HG03175 (cell line): ENCODE measurements around the gene DCC.

Experiments used
- ATAC-seq: cut with Tn5 transposase; IDR thresholded peaks from one replicate; pipeline ENCODE4 v1.9.1; 2021; ENCODE audit warnings: mild to moderate bottlenecking, moderate library complexity; ENCODE audit not compliant: unreplicated experiment

DCC gene, protein sequence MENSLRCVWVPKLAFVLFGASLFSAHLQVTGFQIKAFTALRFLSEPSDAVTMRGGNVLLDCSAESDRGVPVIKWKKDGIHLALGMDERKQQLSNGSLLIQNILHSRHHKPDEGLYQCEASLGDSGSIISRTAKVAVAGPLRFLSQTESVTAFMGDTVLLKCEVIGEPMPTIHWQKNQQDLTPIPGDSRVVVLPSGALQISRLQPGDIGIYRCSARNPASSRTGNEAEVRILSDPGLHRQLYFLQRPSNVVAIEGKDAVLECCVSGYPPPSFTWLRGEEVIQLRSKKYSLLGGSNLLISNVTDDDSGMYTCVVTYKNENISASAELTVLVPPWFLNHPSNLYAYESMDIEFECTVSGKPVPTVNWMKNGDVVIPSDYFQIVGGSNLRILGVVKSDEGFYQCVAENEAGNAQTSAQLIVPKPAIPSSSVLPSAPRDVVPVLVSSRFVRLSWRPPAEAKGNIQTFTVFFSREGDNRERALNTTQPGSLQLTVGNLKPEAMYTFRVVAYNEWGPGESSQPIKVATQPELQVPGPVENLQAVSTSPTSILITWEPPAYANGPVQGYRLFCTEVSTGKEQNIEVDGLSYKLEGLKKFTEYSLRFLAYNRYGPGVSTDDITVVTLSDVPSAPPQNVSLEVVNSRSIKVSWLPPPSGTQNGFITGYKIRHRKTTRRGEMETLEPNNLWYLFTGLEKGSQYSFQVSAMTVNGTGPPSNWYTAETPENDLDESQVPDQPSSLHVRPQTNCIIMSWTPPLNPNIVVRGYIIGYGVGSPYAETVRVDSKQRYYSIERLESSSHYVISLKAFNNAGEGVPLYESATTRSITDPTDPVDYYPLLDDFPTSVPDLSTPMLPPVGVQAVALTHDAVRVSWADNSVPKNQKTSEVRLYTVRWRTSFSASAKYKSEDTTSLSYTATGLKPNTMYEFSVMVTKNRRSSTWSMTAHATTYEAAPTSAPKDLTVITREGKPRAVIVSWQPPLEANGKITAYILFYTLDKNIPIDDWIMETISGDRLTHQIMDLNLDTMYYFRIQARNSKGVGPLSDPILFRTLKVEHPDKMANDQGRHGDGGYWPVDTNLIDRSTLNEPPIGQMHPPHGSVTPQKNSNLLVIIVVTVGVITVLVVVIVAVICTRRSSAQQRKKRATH (N-terminal part only)

DNA sequence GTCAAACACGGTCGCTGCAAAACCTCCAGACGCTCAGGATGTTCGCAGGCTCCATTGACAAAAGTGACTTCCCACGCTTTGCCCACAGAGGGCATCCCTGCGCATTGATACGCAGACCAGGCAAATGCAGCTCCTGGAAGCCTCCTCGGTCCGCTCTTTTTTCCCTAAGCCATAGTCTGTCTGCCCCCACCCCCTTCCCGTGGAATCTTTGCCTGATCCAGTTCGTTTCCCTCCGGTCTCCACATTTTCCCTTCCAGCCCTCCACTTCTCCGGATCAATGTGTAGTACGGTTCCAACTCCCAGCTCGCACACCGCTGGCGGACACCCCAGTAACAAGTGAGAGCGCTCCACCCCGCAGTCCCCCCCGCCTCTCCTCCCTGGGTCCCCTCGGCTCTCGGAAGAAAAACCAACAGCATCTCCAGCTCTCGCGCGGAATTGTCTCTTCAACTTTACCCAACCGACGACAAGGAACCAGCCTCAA lies at the start of gene DCC:
Gene DCC (plus strand): TSS at position 307 of the 481 bp plus-strand sequence. CDS start 591 bp downstream, outside the sequence.
- ATAC-seq: no peak

DNA sequence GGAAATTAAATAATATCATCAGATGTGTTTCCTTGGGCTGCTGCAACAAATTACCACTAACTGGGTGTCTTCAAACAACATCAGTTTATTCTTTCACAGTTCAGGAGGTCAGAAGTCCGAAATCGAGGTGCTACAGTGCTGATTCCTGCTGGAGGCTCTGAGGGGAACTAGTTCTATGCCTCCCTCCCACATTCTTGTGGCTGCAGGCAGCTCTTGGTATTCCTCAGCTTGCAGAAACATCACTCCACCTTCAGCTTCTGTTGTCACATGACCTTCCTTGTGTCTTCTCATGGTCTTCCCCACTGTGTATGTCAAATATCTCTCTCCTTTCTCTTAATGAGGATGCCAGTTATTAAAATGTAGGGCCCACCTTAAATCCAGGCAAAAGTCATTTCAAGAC lies 29.3 kb upstream of the DCC start:
- no peak for ATAC-seq

DNA sequence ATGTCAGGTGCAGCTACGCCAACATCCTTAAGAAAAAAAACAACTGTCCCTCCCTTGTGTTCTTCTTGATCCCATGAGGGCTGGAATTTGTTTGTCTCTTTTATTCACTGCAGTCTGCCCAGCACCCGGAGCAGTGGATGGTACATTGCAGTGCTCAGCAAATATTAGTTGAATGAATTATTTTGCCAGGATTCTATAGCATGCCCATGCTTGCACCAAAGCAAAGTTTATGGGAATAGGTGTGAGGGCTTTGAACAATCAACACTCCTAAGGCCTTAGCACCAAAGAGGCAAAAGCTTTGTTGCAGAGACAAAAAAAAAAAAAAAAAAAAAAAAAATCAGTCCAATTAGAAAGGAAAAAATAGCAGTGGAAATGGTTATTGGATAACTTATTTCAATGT lies 28.7 kb upstream of the DCC start:
- ATAC-seq: no peak

DNA sequence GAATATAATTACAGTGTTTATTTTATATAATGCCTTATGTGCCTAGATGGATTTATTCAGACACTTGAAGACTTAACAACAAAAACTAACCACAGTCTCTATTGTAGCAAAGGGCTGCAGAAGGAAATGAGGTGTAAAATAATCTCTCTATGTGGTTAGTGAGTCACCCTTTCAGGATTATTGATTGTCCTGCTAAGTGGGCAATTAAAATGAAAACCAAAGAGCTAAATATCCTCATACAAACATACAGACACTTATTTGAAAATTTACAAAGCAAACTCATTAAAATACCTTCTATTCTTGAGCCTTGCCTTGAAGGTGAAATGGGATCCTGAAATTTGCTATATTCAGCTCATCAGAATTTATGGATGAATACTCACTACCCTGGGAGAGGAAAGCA lies 27.7 kb upstream of the DCC start:
- no peak for ATAC-seq

DNA sequence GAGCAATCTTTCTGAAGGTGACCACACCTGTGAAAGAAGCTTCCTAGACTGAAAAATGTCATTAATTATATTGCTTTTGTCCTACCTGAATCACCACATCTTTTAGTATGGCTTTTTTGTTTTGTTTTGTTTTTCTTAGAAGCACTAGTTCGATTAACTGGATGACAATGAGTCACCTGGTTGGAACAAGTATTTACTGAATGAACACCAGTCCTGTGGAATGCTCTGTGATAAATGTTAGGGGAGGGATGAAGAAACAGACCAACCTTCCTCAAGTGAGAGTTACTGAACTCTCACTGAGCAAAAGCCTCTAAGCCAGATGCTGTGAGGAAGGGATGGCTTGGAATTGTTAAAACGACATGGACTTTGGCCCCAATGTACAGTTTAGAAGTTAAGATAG lies 26.8 kb upstream of the DCC start:
- no peak for ATAC-seq

DNA sequence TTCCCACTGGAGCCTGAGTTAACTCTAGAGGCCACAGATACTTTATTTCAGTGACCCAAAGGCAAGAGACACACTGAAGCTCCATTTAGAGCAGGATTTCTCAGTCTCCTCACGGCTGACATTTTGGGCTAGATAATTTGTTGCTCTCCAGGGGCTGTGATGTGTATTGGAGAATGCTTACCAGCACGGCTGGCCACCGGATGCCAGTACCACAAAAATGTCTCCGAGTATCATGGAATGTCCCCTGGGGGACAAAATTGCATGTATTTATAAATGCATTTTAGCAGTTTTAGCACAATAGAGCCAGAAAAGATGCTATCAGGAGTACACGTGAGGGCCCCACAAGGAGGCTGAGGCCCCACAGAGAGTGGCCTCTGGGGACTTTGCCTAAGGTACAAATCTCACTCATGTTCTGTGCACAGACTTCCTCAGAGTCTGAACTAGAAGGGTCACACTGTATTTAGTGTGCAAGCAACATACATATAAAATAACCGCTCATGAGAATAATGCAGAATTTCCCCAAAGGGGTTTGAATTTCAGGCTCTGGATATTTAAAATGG lies 20.5 kb upstream of the DCC start:
- ATAC-seq: no peak

DNA sequence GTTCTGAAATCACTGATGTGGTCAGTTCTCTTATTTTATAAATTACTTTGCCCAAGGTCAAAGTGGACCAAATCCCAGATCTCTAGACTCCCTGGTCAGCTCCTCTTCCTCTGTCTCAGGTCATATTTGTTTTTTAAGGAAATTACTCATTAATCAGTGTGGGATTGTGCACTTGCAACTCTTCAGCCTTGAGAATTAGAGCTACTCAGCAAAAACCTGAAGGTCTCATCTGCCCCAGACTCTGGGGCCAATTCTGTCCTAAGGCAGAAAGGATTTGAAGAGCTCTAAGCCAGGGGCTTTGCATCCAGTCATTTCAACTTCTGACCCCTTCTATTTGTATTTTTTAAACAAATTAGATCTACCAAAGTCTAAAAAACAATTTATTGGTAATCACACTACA lies 17.7 kb upstream of the DCC start:
- ATAC-seq: no peak

DNA sequence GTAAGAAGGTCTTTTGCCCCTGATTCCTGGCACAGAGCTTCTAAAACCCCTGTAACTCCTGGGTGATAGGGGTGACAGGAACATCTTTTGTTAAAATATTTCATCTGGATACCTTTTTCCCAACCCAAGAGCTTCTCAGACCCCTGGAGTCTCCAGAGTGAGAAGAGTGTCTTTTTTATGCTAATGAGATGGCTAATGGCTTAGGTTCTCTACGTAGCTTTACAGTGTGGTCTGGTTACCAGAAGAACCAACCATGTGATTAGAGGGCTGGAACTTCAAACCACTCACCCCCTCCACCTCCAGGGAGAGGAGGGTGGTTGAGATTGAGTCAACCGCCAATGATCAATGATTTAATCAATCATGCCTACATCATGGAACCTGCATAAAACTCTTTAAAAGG lies 16.2 kb upstream of the DCC start:
- ATAC-seq: no peak

DNA sequence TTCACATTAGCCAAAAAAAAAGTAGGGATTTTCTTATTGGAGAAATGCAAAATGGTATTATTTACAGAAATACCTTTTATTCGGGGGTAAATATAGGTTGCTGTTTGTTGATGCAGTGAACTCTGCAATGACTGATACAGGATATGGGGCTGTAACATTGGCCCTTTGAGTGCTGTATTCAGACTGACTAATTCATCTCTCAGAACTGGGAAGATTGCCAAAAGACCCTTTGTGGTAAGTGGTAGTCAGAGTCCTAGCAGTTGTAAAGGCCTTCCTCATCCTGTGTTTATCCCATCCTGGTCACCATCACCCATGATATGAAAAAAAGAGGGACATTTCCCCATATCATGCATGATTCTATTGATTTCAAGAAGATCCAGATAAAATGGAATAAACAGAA lies 14.0 kb upstream of the DCC start:
- no peak for ATAC-seq

DNA sequence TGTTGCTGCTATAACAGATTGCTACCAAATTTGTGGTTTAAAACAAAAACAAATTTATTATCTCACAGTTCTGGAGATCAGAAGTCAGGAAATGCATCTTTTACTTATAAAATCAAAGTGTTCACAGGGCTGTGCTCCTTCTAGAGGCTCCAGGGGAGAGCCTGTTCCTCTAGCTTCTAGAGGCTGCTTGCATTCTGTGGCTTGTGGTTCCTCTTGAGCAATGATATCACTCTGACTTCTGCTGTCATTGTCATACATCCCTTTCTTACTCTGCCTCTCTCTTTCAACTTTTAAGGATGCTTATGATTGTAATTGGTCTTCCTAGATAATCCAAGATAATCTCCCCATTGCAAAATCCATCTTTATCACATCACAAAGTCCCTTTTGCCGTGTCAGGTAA lies 6.1 kb upstream of the DCC start:
- no peak for ATAC-seq

DNA sequence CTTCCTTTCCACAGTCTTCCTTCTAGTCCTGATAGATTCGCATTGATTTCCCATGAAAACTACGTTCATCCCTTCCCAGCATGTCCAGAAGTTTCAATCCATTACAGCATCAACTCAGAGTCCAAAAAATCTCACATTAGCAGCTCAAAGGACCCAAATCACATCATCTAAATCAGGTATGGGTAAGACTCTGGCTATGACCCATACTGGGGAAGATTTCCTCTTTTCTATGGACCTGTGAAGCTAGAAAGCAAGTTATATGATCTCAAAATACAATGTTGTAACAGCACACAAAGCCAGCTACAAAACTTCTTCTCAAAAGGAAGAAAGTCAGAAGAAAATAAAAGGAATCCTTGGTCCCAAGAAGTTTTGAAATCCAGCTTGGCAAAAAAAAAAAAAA lies 5.7 kb upstream of the DCC start:
- no peak for ATAC-seq

DNA sequence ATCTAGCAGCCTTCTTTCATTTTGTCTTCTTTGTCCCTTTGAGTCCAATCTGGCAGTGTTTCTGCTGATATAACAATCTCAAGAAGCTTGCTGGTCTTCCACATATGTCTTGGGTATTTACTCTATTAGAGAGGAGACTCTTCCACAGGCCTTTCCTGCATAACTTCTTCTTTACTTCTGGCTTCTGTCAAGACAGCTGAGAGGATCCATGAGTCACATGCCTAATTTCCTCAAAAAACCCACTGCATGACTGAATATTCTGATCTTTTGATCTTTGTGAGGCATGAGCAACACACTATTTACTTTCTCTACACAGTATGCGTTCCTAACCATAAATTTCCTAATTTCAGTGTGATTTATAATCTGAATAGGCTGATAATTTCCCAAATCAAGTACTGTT lies 5.1 kb upstream of the DCC start:
- ATAC-seq: no peak

DNA sequence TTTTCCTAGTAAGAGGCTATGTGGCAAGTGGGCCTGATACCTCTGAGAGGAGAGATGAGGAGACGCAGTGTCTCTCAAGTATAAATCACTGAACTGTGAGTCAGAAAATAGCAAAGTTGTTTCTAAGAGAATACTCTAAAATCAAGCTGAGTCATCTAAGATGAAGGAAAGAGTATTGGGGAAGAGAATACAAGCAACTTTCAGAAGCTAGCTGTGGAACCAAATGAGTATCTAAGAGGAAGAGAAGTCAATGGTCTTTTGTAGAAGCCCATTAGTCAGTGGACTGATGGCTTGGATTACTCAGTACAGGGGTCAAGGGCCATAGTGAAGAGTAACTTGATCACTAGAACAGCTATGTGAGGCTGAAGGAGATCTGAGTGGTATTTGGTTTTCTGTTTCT lies 2.7 kb upstream of the DCC start:
- no peak for ATAC-seq

DNA sequence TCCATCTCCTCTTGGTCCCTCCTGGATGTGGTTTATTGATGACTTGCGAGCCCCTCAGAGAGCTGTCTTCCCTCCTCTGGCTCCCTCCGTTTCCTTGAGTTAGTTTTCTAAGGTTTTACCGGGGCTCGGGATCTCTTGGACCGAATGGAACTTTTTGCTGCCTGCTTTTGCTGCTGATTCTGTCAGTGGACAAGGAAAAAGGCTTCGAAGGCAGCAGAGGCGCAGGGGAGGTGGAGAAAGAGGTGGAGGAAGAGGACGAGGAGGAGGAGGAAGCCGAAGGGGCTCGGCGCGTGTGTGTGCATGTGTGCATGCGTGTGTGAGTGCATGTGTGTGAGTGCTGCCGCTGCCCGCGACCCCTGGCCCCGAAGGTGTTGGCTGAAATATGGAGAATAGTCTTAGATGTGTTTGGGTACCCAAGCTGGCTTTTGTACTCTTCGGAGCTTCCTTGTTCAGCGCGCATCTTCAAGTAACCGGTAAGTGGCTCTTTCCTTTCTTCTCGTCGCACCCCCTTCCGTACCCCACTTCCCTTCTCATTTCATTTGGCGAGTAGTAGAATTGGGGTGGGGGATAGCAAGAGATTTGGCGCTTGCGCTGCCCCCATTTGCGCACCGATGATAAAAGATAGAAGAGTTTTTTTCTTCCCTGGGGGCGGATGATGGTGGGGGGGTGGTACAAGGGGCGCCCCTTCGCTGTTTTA lies 557 bp downstream of the DCC start:
- ATAC-seq: no peak

DNA sequence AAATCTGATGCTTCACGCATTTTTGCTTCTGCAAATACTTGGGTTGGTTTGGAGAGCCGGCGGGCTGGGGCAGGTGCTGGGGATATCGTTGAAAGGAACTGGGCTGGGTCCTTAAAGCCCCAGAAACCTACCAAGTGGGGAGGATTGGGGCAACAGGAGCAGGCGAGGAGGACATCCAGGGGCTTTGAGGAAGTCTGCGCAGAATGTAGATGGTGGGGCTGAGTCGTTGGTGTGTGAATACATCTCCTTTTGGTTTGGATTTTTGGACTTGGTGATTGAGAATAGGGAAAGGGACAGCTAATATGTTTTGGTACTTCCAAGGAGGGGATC lies 1.1 kb downstream of the DCC start:
- ATAC-seq: no peak

DNA sequence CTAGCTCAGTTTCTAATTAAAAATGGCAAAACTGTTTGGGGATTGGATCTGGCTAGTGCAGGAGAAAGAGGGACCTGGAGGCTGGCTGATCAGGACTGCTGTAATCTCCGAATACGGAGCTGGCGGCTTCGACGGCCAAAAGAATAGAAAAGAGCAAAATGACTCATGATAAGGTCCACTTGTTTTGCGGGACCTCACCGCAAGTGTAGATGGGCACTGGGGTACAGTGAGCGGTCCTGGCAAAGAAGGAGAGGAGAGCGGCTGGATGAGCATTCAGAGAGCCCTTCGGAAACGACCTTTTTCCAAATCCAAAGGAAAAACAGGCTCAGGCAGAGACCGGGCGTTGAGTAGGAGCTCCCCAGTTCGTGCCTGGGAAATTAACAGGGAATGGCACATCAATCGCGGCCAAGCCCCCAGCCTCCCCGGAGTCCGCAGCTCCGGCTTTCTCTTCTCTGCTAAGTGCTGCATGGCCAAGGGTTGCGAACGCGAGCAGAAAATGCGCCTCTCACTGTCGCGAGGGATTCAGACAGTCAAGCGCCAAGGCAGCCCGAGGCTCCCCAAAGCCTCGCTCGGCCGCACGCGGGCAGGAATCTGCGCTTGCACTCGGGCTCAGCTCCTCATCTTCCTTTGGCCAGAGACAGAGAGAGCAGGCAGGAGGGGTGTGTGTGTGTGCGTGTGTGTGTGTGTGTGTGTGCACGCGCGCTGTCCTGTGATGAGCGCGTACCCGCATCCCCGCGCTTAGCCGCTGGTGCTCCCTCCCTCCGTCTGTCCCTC lies 1.8 kb downstream of the DCC start:
- ATAC-seq: no peak

DNA sequence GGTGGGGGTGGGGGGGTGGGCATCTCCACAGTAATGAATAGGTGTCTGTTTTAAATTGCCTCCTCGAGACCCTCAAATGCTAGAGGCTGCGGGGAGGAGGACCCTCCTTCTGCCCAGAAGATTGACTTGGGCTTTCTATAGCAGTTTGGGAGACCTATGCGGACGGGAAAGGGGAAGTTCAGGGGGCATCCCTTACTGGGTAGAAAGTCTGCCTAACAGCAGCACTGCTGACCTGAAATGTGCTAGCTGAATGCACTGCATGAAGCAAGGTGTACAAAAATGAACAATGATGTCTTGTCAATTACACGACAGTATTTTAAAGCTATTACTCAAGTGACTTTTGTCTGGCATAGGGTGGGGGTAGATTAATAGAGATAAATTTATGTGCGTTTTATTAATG lies 2.5 kb downstream of the DCC start:
- ATAC-seq: no peak

DNA sequence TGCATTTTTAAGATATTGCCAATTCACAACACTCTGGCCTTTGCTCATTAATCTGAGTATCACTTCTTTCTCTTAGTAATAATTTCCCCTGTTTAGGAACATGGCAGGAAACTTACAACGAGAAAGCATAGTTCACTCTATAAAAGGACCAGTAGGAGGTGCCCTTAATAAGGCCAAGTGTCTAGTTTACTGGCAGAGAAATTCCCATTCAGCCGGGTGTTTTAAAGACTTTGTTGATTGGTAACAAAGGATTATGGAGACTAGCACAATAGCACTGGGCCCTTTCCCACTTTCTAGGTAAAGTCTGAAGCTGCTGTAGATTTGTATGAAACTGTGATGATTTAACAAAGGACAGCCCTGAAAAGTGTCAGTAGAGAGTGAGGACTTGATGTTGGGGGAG lies 3.1 kb downstream of the DCC start:
- no peak for ATAC-seq

DNA sequence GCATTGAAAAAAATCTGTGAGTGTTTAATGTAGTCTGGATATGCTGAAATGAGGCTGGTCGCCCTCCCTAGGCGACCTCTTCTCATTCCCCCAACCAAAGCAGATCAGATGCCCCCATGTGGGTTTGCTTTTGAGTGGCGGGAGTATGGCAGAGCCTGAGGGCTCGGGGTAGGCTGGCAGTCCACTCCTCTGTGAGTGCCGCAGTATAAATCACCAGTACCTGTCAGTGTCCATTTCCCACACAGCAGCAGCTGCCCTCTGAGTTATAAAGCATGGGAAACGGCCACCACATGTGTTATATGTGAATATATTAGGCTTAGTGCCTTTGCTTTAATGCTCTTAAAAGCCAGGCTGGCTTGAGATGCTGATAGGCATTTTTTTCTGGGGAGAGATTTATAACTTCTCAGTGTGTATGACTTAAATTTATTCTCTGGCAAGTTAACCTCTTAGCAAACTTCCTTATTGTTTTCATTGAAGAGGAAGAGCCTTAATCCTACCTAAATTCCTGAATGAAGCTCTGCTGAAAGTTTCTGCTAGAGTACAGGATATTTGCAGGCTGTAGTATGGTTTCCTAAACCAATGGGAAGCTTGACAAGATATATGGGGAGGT lies 3.8 kb downstream of the DCC start:
- ATAC-seq: no peak

DNA sequence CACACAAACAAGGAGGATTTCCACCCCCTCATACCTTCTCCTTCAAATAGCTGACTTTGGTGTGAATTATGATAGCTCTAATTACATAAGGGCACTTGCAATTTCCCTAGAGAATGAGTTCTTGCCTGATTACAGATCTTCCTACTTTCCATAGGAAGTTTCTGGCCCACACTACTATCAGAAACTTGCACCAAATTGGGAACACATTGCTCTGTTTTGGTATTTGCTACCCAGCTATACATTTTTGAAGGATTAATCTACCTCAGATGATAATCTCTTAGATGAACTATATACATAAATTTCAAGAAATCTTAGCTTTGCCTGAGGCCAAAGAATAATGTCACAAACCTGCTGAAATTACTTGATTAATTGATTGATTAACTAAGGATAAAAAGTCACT lies 4.9 kb downstream of the DCC start:
- no peak for ATAC-seq
